ENCODE data around the gene RNF222. TPM values are rescaled to one million over a fixed set of nuclear protein-coding genes. Genes with fewer than 3 reads are reported as not detected.

RNF222 gene
- total RNA-seq, result under 1 TPM; 0.18 to 0.19 TPM
- under 1 TPM in 2 of 3 donors, not detected in 1; 0.15 to 0.19 TPM for polyA plus RNA-seq
- 0.17 to 12.8 (median 0.51) reads per million in 6 experiments for total RNA-seq

- no peak within 1 kb of the TSS for H3K4me3 Mint-ChIP-seq
- peak within 1 kb of the TSS in 4 of 10 donors; percentile 25 to 79 (median 34) for H3K27ac Mint-ChIP-seq
- H3K36me3 Mint-ChIP-seq, result peaks cover 0 to 1% (median 0%) of the 10 kb centered on the region in 3 donors
- DNase-seq, result no peak
- POLR2A ChIA-PET, result no interaction called here
- H3K27me3 Mint-ChIP-seq, result peaks cover 13 to 24% (median 20%) of the 10 kb centered on the region in 5 donors
- ATAC-seq, result no peak
- peaks cover 9 to 15% (median 12%) of the 10 kb centered on the region in 4 donors for H3K4me1 Mint-ChIP-seq
- H3K9me3 Mint-ChIP-seq, result no peaks in the 10 kb centered on the region
These were observed at the start of gene RNF222 for GRCh38 chr17:8397636-8398035. RNF222 (minus strand) TSS chr17:8397827; CDS start chr17:8393461, 4,366 bp downstream.

GRCh38 chr17:8445536-8445935, 47.9 kb upstream of the RNF222 start:
- POLR2A ChIA-PET, result no interaction called here
- no peaks in the 10 kb centered on the region for H3K9me3 Mint-ChIP-seq
- no peak for DNase-seq
- no peak overlapping the region for H3K4me3 Mint-ChIP-seq
- H3K27ac Mint-ChIP-seq, result no peak overlapping the region
- peaks cover 23 to 48% (median 37%) of the 10 kb centered on the region in 4 donors for H3K4me1 Mint-ChIP-seq
- H3K27me3 Mint-ChIP-seq, result no peaks in the 10 kb centered on the region
- H3K36me3 Mint-ChIP-seq, result peaks cover 0 to 82% (median 33%) of the 10 kb centered on the region in 3 donors
- no peak for ATAC-seq

GRCh38 chr17:8444494-8444893, 46.9 kb upstream of the RNF222 start:
- Mint-ChIP-seq H3K9me3 (no peaks in the 10 kb centered on the region), H3K36me3 (peaks cover 0 to 81% (median 29%) of the 10 kb centered on the region in 3 donors), H3K4me1 (peaks cover 27 to 58% (median 45%) of the 10 kb centered on the region in 4 donors), H3K27ac (no peak overlapping the region), H3K4me3 (no peak overlapping the region), H3K27me3 (no peaks in the 10 kb centered on the region)
- ATAC-seq (no peak), DNase-seq (no peak)
- POLR2A ChIA-PET, result no interaction called here

- H3K4me1 Mint-ChIP-seq, result peaks cover 27 to 64% (median 49%) of the 10 kb centered on the region in 4 donors
- no peak for ATAC-seq
- no peak for DNase-seq
- H3K36me3 Mint-ChIP-seq, result peaks cover 0 to 81% (median 24%) of the 10 kb centered on the region in 3 donors
- H3K9me3 Mint-ChIP-seq, result no peaks in the 10 kb centered on the region
- no peaks in the 10 kb centered on the region for H3K27me3 Mint-ChIP-seq
- peak overlapping the region in 3 of 10 donors; percentile 0 to 12 (median 6) for H3K4me3 Mint-ChIP-seq
- POLR2A ChIA-PET, result no interaction called here
- peak overlapping the region in 2 of 10 donors; percentile 11 to 35 for H3K27ac Mint-ChIP-seq
These were observed 46.1 kb upstream of the RNF222 start for GRCh38 chr17:8443756-8444155.

- peak overlapping the region in 4 of 10 donors; percentile 6 to 70 (median 36) for H3K4me3 Mint-ChIP-seq
- POLR2A ChIA-PET, result no interaction called here
- peaks cover 0 to 70% (median 19%) of the 10 kb centered on the region in 3 donors for H3K36me3 Mint-ChIP-seq
- no peaks in the 10 kb centered on the region for H3K9me3 Mint-ChIP-seq
- DNase-seq (no peak), ATAC-seq (no peak)
- H3K27ac Mint-ChIP-seq, result peak overlapping the region in 8 of 10 donors; percentile 1 to 81 (median 64)
- peaks cover 27 to 77% (median 60%) of the 10 kb centered on the region in 4 donors for H3K4me1 Mint-ChIP-seq
- no peaks in the 10 kb centered on the region for H3K27me3 Mint-ChIP-seq
These were observed 44.7 kb upstream of the RNF222 start for GRCh38 chr17:8442310-8442709.

- peak overlapping the region in 9 of 10 donors; percentile 2 to 70 (median 35) for H3K4me3 Mint-ChIP-seq
These were observed 44.1 kb upstream of the RNF222 start for GRCh38 chr17:8441690-8442089.

GRCh38 chr17:8439681-8440080, 42.1 kb upstream of the RNF222 start:
- Mint-ChIP-seq H3K4me3 (peak overlapping the region in 6 of 10 donors; percentile 12 to 42 (median 24)), H3K27me3 (no peaks in the 10 kb centered on the region), H3K4me1 (peaks cover 30 to 79% (median 70%) of the 10 kb centered on the region in 4 donors), H3K27ac (peak overlapping the region in 4 of 10 donors; percentile 29 to 50 (median 46)), H3K9me3 (no peaks in the 10 kb centered on the region), H3K36me3 (peaks cover 0 to 45% (median 7%) of the 10 kb centered on the region in 3 donors)
- DNase-seq (no peak), ATAC-seq (no peak)
- POLR2A ChIA-PET, result interaction anchor here (1.7 kb wide), 1 partner anchor 57 kb away, joined by 4 read pairs; no protein-coding TSS in a partner anchor

More at GRCh38 chr17:8441690-8442089, 44.1 kb upstream of the RNF222 start:
- DNase-seq (no peak), ATAC-seq (peak; percentile 31 to 34)
- peaks cover 0 to 64% (median 17%) of the 10 kb centered on the region in 3 donors for H3K36me3 Mint-ChIP-seq
- POLR2A ChIA-PET, result no interaction called here
- no peaks in the 10 kb centered on the region for H3K27me3 Mint-ChIP-seq
- H3K27ac Mint-ChIP-seq, result peak overlapping the region; percentile 1 to 83 (median 65)
- H3K9me3 Mint-ChIP-seq, result no peaks in the 10 kb centered on the region
- peaks cover 27 to 77% (median 63%) of the 10 kb centered on the region in 4 donors for H3K4me1 Mint-ChIP-seq

- peak overlapping the region in 9 of 10 donors; percentile 6 to 100 (median 56) for H3K4me3 Mint-ChIP-seq
These were observed 40.8 kb upstream of the RNF222 start for GRCh38 chr17:8438441-8438840.

GRCh38 chr17:8436844-8437171, 39.2 kb upstream of the RNF222 start:
- Mint-ChIP-seq H3K27ac (peak overlapping the region; percentile 83 to 100 (median 98)), H3K9me3 (no peaks in the 10 kb centered on the region), H3K4me3 (peak overlapping the region; percentile 90 to 100 (median 96)), H3K4me1 (peaks cover 20 to 56% (median 46%) of the 10 kb centered on the region in 4 donors), H3K36me3 (peaks cover 0 to 27% (median 3%) of the 10 kb centered on the region in 3 donors), H3K27me3 (no peaks in the 10 kb centered on the region)
- no peak for DNase-seq
- POLR2A ChIA-PET, result interaction anchor here (0.7 to 1.7 kb wide), 4 partner anchors 53 to 310 kb away, joined by 3 to 7 read pairs (median 4); partner anchors contain the start of gene SLC25A35
- ATAC-seq, result no peak

More at GRCh38 chr17:8438441-8438840, 40.8 kb upstream of the RNF222 start:
- peaks cover 29 to 69% (median 58%) of the 10 kb centered on the region in 4 donors for H3K4me1 Mint-ChIP-seq
- H3K27me3 Mint-ChIP-seq, result no peaks in the 10 kb centered on the region
- POLR2A ChIA-PET, result no interaction called here
- no peaks in the 10 kb centered on the region for H3K9me3 Mint-ChIP-seq
- H3K27ac Mint-ChIP-seq, result peak overlapping the region in 8 of 10 donors; percentile 33 to 95 (median 77)
- DNase-seq (peak in 1 of 10 donors; percentile 57), ATAC-seq (no peak)
- peaks cover 0 to 33% (median 3%) of the 10 kb centered on the region in 3 donors for H3K36me3 Mint-ChIP-seq

- peaks cover 16 to 51% (median 41%) of the 10 kb centered on the region in 4 donors for H3K4me1 Mint-ChIP-seq
- POLR2A ChIA-PET, result interaction anchor here (0.7 to 1.7 kb wide), 9 partner anchors 49 to 463 kb away, joined by 3 to 11 read pairs (median 4); partner anchors contain the start of genes RPL26 and SLC25A35
- peak in 8 of 10 donors; percentile 41 to 83 (median 56) for DNase-seq
These were observed 38.7 kb upstream of the RNF222 start for GRCh38 chr17:8436169-8436843.

GRCh38 chr17:8435245-8436168, 37.9 kb upstream of the RNF222 start, which contains the start of gene NDEL1:
NDEL1 (plus strand) TSS chr17:8435884; CDS start chr17:8444272, 8,388 bp downstream.
- H3K27me3 Mint-ChIP-seq, result no peaks in the 10 kb centered on the region
- H3K4me3 Mint-ChIP-seq, result peak within 1 kb of the TSS; percentile 92 to 100 (median 96)
- DNase-seq (peak; percentile 94 to 99 (median 99)), ATAC-seq (peak; percentile 94 to 95)
- H3K36me3 Mint-ChIP-seq, result peaks cover 0 to 20% (median 3%) of the 10 kb centered on the region in 3 donors
- peaks cover 11 to 44% (median 33%) of the 10 kb centered on the region in 4 donors for H3K4me1 Mint-ChIP-seq
- peak within 1 kb of the TSS; percentile 83 to 100 (median 98) for H3K27ac Mint-ChIP-seq
- no peaks in the 10 kb centered on the region for H3K9me3 Mint-ChIP-seq
- POLR2A ChIA-PET, result interaction anchor here (0.7 to 1.5 kb wide), 6 partner anchors 49 to 785 kb away, joined by 3 to 11 read pairs (median 4); partner anchors contain the start of genes ATP1B2 and RPL26

More at GRCh38 chr17:8436169-8436843, 38.7 kb upstream of the RNF222 start:
- no peaks in the 10 kb centered on the region for H3K27me3 Mint-ChIP-seq
- no peaks in the 10 kb centered on the region for H3K9me3 Mint-ChIP-seq
- peak overlapping the region; percentile 83 to 100 (median 98) for H3K27ac Mint-ChIP-seq
- ATAC-seq, result peak; percentile 55 to 63
- H3K4me3 Mint-ChIP-seq, result peak overlapping the region; percentile 90 to 100 (median 96)
- peaks cover 0 to 26% (median 3%) of the 10 kb centered on the region in 3 donors for H3K36me3 Mint-ChIP-seq

- Mint-ChIP-seq H3K36me3 (no peaks in the 10 kb centered on the region), H3K27me3 (peaks cover 0 to 3% (median 2%) of the 10 kb centered on the region in 5 donors), H3K9me3 (no peaks in the 10 kb centered on the region), H3K27ac (no peak overlapping the region), H3K4me1 (peaks cover 0 to 7% (median 2%) of the 10 kb centered on the region in 4 donors), H3K4me3 (no peak overlapping the region)
- no peak for DNase-seq
- POLR2A ChIA-PET, result interaction anchor here (0.6 kb wide), 1 partner anchor 467 kb away, joined by 3 read pairs; no protein-coding TSS in a partner anchor
- ATAC-seq, result no peak
These were observed 33.3 kb upstream of the RNF222 start for GRCh38 chr17:8430966-8431365.

Data from naive thymus-derived CD8-positive, alpha-beta T cell (primary cell).